B cell (primary cell): ENCODE data around the gene GRIK3. TPM values are rescaled to one million over a fixed set of nuclear protein-coding genes. Genes with fewer than 3 reads are reported as not detected.

ENCODE experiments used
- ATAC-seq: fragments of 200-7000 bp; cut with Tn5 transposase; one replicate; pipeline ENCODE4 v1.10.0; 2021; ENCODE audit warnings: low read depth, mild to moderate bottlenecking, moderate number of reproducible peaks, moderate library complexity
- CTCF ChIA-PET: fragments of 350-600 bp; sonication (Branson Sonifier 250); formaldehyde crosslinking; loops from one replicate; lab custom pipeline; 2021; ENCODE audit warnings: antibody characterized with exemption, inconsistent platforms; lab: Charles Lee
- POLR2A ChIA-PET: fragments of 350-600 bp; sonication (Branson Sonifier 250); formaldehyde crosslinking; loops from one replicate; lab custom pipeline; 2021; ENCODE audit warnings: antibody characterized with exemption; lab: Charles Lee
- DNase-seq: peaks from one replicate; pipeline ENCODE4 v3.0.0; 2013
- H2AFZ ChIP-seq: 2 replicates; pipeline ENCODE4 v1.6.1; 2012; ENCODE audit warnings: mild to moderate bottlenecking, low read depth, low read length; ENCODE audit not compliant: insufficient read depth, poor library complexity, severe bottlenecking
- H3K27ac ChIP-seq, 2 donors: 1 replicate in 1 of 2; 2 replicates in 1 of 2; pipeline ENCODE4 v1.5.1; 2012 to 2013; ENCODE audit warnings: low read length in 2 of 2, mild to moderate bottlenecking in 2 of 2, moderate library complexity in 1 of 2
- H3K27me3 ChIP-seq, 4 experiments: fragments of 200-600 bp in 1 of 4; sonication (generic) in 1 of 4; replicated peaks in 1 of 4; 1 replicate in 2 of 4; 2 replicates in 2 of 4; pipeline versions ENCODE4 v1.6.1 to v1.7.0; 2013 to 2016; ENCODE audit warnings: low read length in 3 of 4, mild to moderate bottlenecking in 2 of 4, mixed read lengths in 1 of 4, moderate library complexity in 1 of 4; ENCODE audit not compliant: insufficient read depth in 4 of 4, control insufficient read depth in 3 of 4; ENCODE audit errors: control extremely low read depth in 1 of 4
- H3K36me3 ChIP-seq, 2 experiments: replicated peaks in 1 of 2; 1 replicate in 1 of 2; 2 replicates in 1 of 2; pipeline versions ENCODE4 v1.6.1 to v1.7.1; 2013; ENCODE audit warnings: low read length in 1 of 2; ENCODE audit not compliant: insufficient read depth in 2 of 2, control insufficient read depth in 1 of 2; ENCODE audit errors: control extremely low read depth in 1 of 2, extremely low read depth in 1 of 2
- H3K4me1 ChIP-seq, 2 donors: fragments of 200-600 bp in 1 of 2; sonication (generic) in 1 of 2; 1 replicate in 1 of 2; 2 replicates in 1 of 2; pipeline versions ENCODE4 v1.5.1 to v1.6.1; 2013 to 2017; ENCODE audit warnings: low read length in 2 of 2; ENCODE audit not compliant: control insufficient read depth in 2 of 2, insufficient read depth in 2 of 2
- H3K4me2 ChIP-seq: replicated peaks from 2 replicates; pipeline ENCODE3; 2012; ENCODE audit warnings: mild to moderate bottlenecking, low read depth, low read length; ENCODE audit not compliant: poor library complexity, severe bottlenecking
- H3K4me3 ChIP-seq, 5 experiments: fragments of 200-600 bp in 1 of 5; sonication (generic) in 1 of 5; 1 replicate in 3 of 5; 2 replicates in 2 of 5; pipeline versions ENCODE4 v1.5.1 to v1.7.0; 2011 to 2016; ENCODE audit warnings: low read length in 4 of 5, mild to moderate bottlenecking in 4 of 5, low read depth in 2 of 5, control low read depth in 1 of 5, moderate library complexity in 1 of 5; ENCODE audit not compliant: insufficient read depth in 1 of 5; ENCODE audit errors: control extremely low read depth in 1 of 5, extremely low read depth in 1 of 5
- H3K79me2 ChIP-seq: fragments of 200-600 bp; sonication (generic); one replicate; pipeline ENCODE4 v1.6.0; 2016; ENCODE audit warnings: low read length; ENCODE audit not compliant: control insufficient read depth, insufficient read depth
- H3K9ac ChIP-seq: fragments of 200-600 bp; sonication (generic); 2 replicates; pipeline ENCODE4 v1.6.1; 2017; ENCODE audit warnings: mild to moderate bottlenecking, low read length, moderate library complexity
- H3K9me3 ChIP-seq, 3 donors: one replicate each; pipeline versions ENCODE4 v1.6.1 to v1.7.1; 2013; ENCODE audit warnings: low read length in 2 of 3; ENCODE audit not compliant: control insufficient read depth in 2 of 3, insufficient read depth in 1 of 3; ENCODE audit errors: control extremely low read depth in 1 of 3
- H4K20me1 ChIP-seq: 2 replicates; pipeline ENCODE4 v1.6.0; 2012; ENCODE audit warnings: mild to moderate bottlenecking, low read length; ENCODE audit not compliant: insufficient read depth, control insufficient read depth, poor library complexity, severe bottlenecking
- H3K27ac Mint-ChIP-seq: one replicate; pipeline ENCODE4 v1.8.0; 2021; ENCODE audit warnings: mixed read lengths
- H3K27me3 Mint-ChIP-seq: one replicate; pipeline ENCODE4 v1.8.0; 2021; ENCODE audit warnings: mixed read lengths
- H3K4me1 Mint-ChIP-seq: one replicate; pipeline ENCODE4 v1.8.0; 2021; ENCODE audit warnings: mixed read lengths
- H3K4me3 Mint-ChIP-seq: one replicate; pipeline ENCODE4 v1.8.0; 2021; ENCODE audit warnings: mixed read lengths
- H3K9me3 Mint-ChIP-seq: one replicate; pipeline ENCODE4 v1.8.0; 2022; ENCODE audit warnings: mixed read lengths; ENCODE audit not compliant: insufficient read depth
- EZH2 ChIP-seq: IDR thresholded peaks from 2 replicates; pipeline ENCODE4 v1.6.1; 2012; ENCODE audit warnings: borderline replicate concordance, low read depth, mild to moderate bottlenecking, moderate library complexity, low read length; ENCODE audit not compliant: insufficient read depth, poor library complexity, severe bottlenecking
- WGBS: methylation state at CpG from one replicate; pipeline ENCODE4 v1.1.5; 2013; ENCODE audit warnings: missing lambda C conversion rate; ENCODE audit not compliant: insufficient coverage; 5-methylcytosine and 5-hydroxymethylcytosine counted together
- intact Hi-C: fragments of 100-400 bp; cut with micrococcal nuclease; formaldehyde crosslinking; loops from one replicate; pipeline ENCODE4 v1.10.0; 2022
- polyA plus RNA-seq: library from polyadenylated mRNA; depleted of rRNA; stranded (reverse); fragments of >200 nt; gene quantifications from 2 replicates; pipeline ENCODE4 v1.2.3, GENCODE V29; 2012
- total RNA-seq, 2 donors: library from RNA; stranded (reverse); fragments of 120-200 nt in 1 of 2; gene quantifications; 1 replicate in 1 of 2; 2 replicates in 1 of 2; pipeline versions ENCODE4 v1.2.3 to v1.2.4, GENCODE V29; 2013 to 2022
- TF ChIP-seq, protein P1 (sequence below): fragments of 200-600 bp; IDR thresholded peaks from one replicate; pipeline ENCODE4 v1.8.0; 2022; ENCODE audit warnings: antibody characterized with exemption, mild to moderate bottlenecking

Gene GRIK3
- total and polyA plus RNA-seq, 2 donors (not counting 1 experiment from before 2014, with no cell fraction given), result 0.12 to 1.5 TPM

DNA sequence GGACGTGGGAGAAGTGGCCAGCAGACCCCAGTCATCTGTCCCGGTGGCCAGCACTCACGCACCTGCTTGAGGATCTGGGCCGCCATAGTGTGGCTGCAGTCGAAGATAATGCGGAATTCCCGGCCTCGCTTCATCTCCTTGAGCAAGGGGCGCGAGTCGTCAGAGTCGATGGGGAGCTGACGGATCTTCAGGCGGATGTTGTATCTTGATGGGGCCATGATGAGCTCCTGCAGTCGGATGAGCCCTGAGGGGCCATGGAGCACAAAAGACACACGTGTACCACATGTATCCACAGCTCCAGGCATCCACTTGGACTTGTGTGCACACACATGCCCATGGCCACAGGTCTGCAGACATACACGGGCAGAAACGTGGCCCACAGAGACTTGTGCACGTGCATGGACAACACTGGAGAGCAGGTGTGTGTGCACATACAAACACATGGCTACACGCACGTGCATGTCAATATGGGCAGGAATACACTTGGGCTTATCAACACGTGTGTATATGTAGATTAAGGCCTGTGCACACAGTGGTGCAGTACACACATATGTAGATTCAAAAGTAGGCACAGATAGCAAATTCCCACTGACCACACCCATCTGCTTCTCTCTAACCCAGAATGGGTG is 162.1 kb downstream of the GRIK3 start:
- H3K4me1 ChIP-seq, result no peaks in the 10 kb centered on the region
- no peak overlapping the region for H3K4me3 Mint-ChIP-seq
- no peak overlapping the region for H3K4me3 ChIP-seq
- H3K27me3 Mint-ChIP-seq, result peaks cover 9% of the 10 kb centered on the region
- intact Hi-C loops, result no loop called here
- no peaks in the 10 kb centered on the region for H3K27me3 ChIP-seq
- H3K9ac ChIP-seq, result no peak overlapping the region
- CTCF ChIA-PET, result no interaction called here
- H3K27ac Mint-ChIP-seq, result no peak overlapping the region
- POLR2A ChIA-PET, result no interaction called here
- H3K9me3 Mint-ChIP-seq, result no peaks in the 10 kb centered on the region
- TF ChIP-seq, protein P1, sequence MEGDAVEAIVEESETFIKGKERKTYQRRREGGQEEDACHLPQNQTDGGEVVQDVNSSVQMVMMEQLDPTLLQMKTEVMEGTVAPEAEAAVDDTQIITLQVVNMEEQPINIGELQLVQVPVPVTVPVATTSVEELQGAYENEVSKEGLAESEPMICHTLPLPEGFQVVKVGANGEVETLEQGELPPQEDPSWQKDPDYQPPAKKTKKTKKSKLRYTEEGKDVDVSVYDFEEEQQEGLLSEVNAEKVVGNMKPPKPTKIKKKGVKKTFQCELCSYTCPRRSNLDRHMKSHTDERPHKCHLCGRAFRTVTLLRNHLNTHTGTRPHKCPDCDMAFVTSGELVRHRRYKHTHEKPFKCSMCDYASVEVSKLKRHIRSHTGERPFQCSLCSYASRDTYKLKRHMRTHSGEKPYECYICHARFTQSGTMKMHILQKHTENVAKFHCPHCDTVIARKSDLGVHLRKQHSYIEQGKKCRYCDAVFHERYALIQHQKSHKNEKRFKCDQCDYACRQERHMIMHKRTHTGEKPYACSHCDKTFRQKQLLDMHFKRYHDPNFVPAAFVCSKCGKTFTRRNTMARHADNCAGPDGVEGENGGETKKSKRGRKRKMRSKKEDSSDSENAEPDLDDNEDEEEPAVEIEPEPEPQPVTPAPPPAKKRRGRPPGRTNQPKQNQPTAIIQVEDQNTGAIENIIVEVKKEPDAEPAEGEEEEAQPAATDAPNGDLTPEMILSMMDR, result no peak
- no peak for TF ChIP-seq EZH2
- H3K27ac ChIP-seq, result no peak overlapping the region
- H3K9me3 ChIP-seq, result no peaks in the 10 kb centered on the region
- ATAC-seq (no peak), DNase-seq (no peak)
- H3K36me3 ChIP-seq, result no peaks in the 10 kb centered on the region
- H4K20me1 ChIP-seq, result no peaks in the 10 kb centered on the region
- no peaks in the 10 kb centered on the region for H3K79me2 ChIP-seq
- no peaks in the 10 kb centered on the region for H3K4me1 Mint-ChIP-seq
- no peak overlapping the region for H3K4me2 ChIP-seq
- WGBS, result 93% methylated on average over 19 of the region's 22 CpGs
- H2AFZ ChIP-seq, result no peak overlapping the region

DNA sequence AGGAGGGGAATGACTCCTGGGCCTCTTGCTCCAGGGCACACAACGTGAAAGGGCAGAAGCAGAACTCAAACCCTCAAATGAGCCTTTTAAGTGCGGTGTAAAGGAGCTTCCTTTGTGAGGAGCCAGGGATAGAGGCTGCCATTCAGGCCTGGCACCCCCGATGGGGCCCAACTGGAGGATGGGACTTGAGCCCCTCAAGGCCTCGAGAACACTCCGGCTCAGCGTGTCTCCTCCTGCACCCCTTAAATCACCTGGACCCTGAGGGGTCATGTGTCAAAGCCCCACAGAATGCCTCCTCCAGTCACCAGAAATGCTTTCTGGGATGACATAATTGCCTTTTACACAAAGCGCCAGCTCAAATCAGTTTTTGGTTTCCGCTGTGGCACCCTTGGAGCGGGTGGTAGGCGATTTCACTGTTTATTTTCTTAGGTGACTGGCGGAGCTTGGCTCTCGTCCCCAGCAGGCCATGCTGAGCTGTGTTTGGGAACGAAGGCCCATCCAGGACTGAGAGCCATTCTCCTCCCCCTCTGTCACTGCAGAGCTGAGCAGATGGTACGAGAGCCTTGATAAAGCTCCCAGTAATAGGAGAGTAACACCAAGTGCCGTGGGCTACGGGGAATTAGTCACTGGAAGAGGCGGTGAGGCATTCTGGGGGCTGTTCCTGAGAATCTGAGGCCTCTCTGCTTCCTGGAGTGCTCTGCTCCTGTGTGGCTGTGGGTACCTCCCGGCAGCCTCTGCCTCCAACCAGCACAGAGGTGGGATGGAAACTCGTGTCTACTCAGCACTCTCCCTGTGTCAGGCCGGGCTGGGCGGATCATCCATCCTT is 163.0 kb downstream of the GRIK3 start:
- DNase-seq (no peak), ATAC-seq (no peak)
- Histone ChIP-seq H3K36me3 (no peaks in the 10 kb centered on the region), H2AFZ (no peak overlapping the region), H3K4me1 (no peaks in the 10 kb centered on the region), H3K4me2 (no peak overlapping the region), H3K27me3 (no peaks in the 10 kb centered on the region), H3K27ac (no peak overlapping the region), H3K4me3 (no peak overlapping the region), H3K79me2 (no peaks in the 10 kb centered on the region), H3K9ac (no peak overlapping the region), H3K9me3 (no peaks in the 10 kb centered on the region), H4K20me1 (no peaks in the 10 kb centered on the region)
- no peak overlapping the region for H3K4me3 Mint-ChIP-seq
- intact Hi-C loops, result no loop called here
- no peak overlapping the region for H3K27ac Mint-ChIP-seq
- TF ChIP-seq, protein P1, result no peak
- no peak for TF ChIP-seq EZH2
- H3K9me3 Mint-ChIP-seq, result no peaks in the 10 kb centered on the region
- ChIA-PET POLR2A (no interaction called here), CTCF (no interaction called here)
- H3K27me3 Mint-ChIP-seq, result peaks cover 6% of the 10 kb centered on the region
- 68% methylated on average over 21 of the region's 21 CpGs for WGBS
- no peaks in the 10 kb centered on the region for H3K4me1 Mint-ChIP-seq
